Psoas muscle (tissue), 8 donors: Measurements from ENCODE around the gene HOXB5. TPM values are rescaled to one million over a fixed set of nuclear protein-coding genes. Genes with fewer than 3 reads are reported as not detected.

Source experiments
- ATAC-seq, 4 donors: fragments of 200-7000 bp; cut with Tn5 transposase; one replicate each; pipeline ENCODE4 v1.9.1; 2020; ENCODE audit warnings: moderate library complexity in 3 of 4, mild to moderate bottlenecking in 2 of 4
- DNase-seq, 2 donors: peaks; one replicate each; pipeline ENCODE4 v3.0.0-alpha.2; 2020
- H3K27ac ChIP-seq: fragments of 200-600 bp; one replicate; pipeline ENCODE4 v1.8.0; 2022
- H3K27me3 ChIP-seq, 3 donors: fragments of 200-600 bp in 1 of 3; one replicate each; pipeline versions ENCODE4 v1.6.1 to v1.8.0; 2013 to 2022; ENCODE audit warnings: low read length in 2 of 3, mild to moderate bottlenecking in 2 of 3, moderate library complexity in 1 of 3; ENCODE audit not compliant: insufficient read depth in 3 of 3
- H3K36me3 ChIP-seq, 2 donors: fragments of 200-600 bp in 1 of 2; one replicate each; pipeline versions ENCODE4 v1.6.1 to v1.8.0; 2013 to 2022; ENCODE audit warnings: low read depth in 1 of 2, mild to moderate bottlenecking in 1 of 2, moderate library complexity in 1 of 2; ENCODE audit not compliant: insufficient read depth in 1 of 2
- H3K4me1 ChIP-seq: fragments of 200-600 bp; one replicate; pipeline ENCODE4 v1.8.0; 2022
- H3K4me3 ChIP-seq: fragments of 200-600 bp; one replicate; pipeline ENCODE4 v1.8.0; 2022; ENCODE audit warnings: mild to moderate bottlenecking
- H3K9me3 ChIP-seq: fragments of 200-600 bp; one replicate; pipeline ENCODE4 v1.8.0; 2022
- WGBS, 3 donors: extraction: QIAGEN DNeasy Blood & Tissue Kit; methylation state at CpG; one replicate each; pipeline versions ENCODE4 v1.1.6 to v1.1.7; 2013; 5-methylcytosine and 5-hydroxymethylcytosine counted together
- intact Hi-C, 2 donors: fragments of 100-400 bp; cut with DNase I; formaldehyde crosslinking; loops; one replicate each; pipeline versions ENCODE4 v1.11.0 to v1.14.2; 2022
- polyA plus RNA-seq, 3 donors: library from polyadenylated mRNA; stranded (reverse); fragments of 200-250 nt; gene quantifications; one replicate each; pipeline ENCODE4 v1.2.3, GENCODE V29; 2013
- total RNA-seq, 4 donors: library from RNA; stranded (reverse); fragmentation: NEBNext Ultra II Directional in 2 of 4; extraction: Animal tissue kit (Norgen Biotek cat#: 25700) in 2 of 4; gene quantifications; one replicate each; pipeline versions ENCODE4 v1.2.1 to v1.2.4, GENCODE V29; 2021 to 2023
- TF ChIP-seq, protein P1 (sequence below): fragments of 200-600 bp; IDR thresholded peaks from one replicate; pipeline ENCODE4 v1.8.0; 2022; ENCODE audit warnings: antibody characterized with exemption
- donor health status: healthy with polysubstance abuse.
- donor health status: DM: no; HTN: no; CAD: no; lungs with moderate emphysema.
- donor health status: Bipolar disorder and iron deficiency.
- donor health status: healthy.
- donor health status: DM: yes; HTN: yes; CAD: no.
- donor health status: DM: no; HTN: no; CAD: no.
- donor health status: DM: no; HTN: no; CAD: no.
- donor health status: DM: yes; HTN: yes; CAD: no.

HOXB5 gene
- total and polyA plus RNA-seq, 7 donors: 0.03 to 0.71 (median 0.20) TPM; not detected in 1

DNA sequence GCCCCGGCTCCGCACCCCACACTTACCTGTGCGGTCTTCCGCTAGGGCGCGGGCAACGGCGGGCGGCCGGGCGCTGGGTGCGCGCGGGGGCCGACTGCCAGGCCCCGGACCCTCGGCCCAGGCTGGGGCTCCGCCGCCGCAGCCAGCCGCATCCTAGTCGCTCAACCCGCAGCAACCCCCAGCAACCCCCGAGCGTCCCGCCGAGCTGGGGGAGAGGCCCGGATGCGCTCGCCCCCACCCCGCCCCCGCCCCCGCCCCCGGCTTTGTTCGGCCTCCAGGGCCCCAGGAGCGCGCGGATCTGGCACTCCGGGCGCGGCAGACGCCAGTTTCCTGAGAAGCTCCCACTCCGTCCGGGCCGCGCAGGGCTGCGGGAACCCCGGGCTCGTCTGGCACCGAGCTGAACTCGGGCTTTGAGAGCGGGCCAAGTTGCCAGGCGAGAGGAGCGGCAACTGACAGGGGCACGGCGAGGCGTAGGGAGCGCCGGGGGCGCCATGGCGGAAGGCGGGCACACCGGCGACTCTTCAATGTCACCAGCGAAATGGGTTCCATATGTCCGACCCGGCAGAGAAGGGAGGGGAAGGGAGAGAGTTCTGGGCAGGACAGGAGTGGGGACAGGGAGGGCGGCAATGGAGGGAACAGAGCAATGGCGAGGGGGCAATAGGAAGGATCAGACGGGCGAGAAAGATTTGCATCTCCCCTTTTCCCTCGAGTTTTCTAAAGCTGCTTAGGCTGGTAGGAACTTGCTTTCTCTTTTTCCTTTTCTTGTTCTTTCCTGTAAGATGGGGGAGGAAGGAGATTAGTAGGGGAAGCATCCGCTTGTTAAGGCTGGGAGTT lies 29.2 kb downstream of the HOXB5 start:
- Histone ChIP-seq H3K4me3 (peak overlapping the region; percentile 63), H3K4me1 (no peaks in the 10 kb centered on the region), H3K36me3 (no peaks in the 10 kb centered on the region), H3K9me3 (no peaks in the 10 kb centered on the region), H3K27me3 (peaks cover 0 to 43% (median 13%) of the 10 kb centered on the region in 3 donors), H3K27ac (peak overlapping the region; percentile 21)
- ATAC-seq (peak; percentile 46 to 71 (median 54)), DNase-seq (no peak)
- intact Hi-C loops: no loop called here
- TF ChIP-seq, protein P1, sequence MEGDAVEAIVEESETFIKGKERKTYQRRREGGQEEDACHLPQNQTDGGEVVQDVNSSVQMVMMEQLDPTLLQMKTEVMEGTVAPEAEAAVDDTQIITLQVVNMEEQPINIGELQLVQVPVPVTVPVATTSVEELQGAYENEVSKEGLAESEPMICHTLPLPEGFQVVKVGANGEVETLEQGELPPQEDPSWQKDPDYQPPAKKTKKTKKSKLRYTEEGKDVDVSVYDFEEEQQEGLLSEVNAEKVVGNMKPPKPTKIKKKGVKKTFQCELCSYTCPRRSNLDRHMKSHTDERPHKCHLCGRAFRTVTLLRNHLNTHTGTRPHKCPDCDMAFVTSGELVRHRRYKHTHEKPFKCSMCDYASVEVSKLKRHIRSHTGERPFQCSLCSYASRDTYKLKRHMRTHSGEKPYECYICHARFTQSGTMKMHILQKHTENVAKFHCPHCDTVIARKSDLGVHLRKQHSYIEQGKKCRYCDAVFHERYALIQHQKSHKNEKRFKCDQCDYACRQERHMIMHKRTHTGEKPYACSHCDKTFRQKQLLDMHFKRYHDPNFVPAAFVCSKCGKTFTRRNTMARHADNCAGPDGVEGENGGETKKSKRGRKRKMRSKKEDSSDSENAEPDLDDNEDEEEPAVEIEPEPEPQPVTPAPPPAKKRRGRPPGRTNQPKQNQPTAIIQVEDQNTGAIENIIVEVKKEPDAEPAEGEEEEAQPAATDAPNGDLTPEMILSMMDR: no peak
- 5 to 9% (median 8%) methylated on average over 47 to 73 of the region's 73 CpGs for WGBS, 3 donors

DNA sequence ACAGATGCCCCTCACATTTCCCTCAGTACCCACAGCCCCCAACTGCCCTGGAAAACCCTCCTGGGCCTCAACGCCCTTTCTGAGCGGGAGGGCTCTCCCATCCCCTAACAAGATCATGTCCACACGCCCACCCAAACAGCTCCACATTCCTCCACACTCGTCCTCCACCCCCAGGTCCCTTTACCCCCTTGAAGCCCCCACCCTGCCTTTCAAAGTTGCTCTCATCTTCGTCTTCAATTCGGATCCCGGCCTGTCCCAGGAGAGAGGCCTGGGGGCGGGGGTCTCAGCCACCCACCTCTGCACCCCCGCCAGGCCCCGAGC lies 29.8 kb downstream of the HOXB5 start:
- H3K9me3 ChIP-seq: no peaks in the 10 kb centered on the region
- H3K27ac ChIP-seq: peak overlapping the region; percentile 21
- H3K4me1 ChIP-seq: no peaks in the 10 kb centered on the region
- 45 to 60% (median 45%) methylated on average over 10 of the region's 10 CpGs for WGBS, 3 donors
- H3K4me3 ChIP-seq: peak overlapping the region; percentile 63
- no peak for ATAC-seq
- no peaks in the 10 kb centered on the region for H3K36me3 ChIP-seq
- TF ChIP-seq, protein P1: no peak
- peaks cover 0 to 37% (median 13%) of the 10 kb centered on the region in 3 donors for H3K27me3 ChIP-seq
- DNase-seq: no peak
- intact Hi-C loops: no loop called here

DNA sequence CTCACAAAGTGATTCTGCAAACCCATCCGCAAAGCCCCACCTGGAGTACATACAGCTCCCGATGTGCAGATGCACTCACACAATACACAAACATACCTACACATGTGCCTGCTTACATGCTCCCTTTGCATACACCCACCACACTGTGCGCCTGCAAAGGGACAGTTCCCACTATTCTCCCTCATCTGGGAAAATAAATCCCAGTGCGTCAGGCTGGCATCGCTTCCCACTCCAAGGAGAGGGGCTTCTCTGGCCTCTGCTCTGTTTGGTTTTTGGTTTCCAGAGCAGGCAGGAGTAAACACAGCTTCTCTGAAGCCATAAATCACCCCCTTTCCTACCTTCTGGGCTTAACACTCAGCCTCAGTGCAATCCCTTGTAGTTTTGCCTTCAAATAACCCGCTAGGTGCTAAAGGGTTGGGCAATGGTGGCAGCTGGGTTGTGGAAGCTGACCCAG lies 30.2 kb downstream of the HOXB5 start:
- no peaks in the 10 kb centered on the region for H3K36me3 ChIP-seq
- DNase-seq (no peak), ATAC-seq (no peak)
- H3K27ac ChIP-seq: no peak overlapping the region
- H3K9me3 ChIP-seq: no peaks in the 10 kb centered on the region
- TF ChIP-seq, protein P1: no peak
- peaks cover 0 to 34% (median 13%) of the 10 kb centered on the region in 3 donors for H3K27me3 ChIP-seq
- H3K4me1 ChIP-seq: no peaks in the 10 kb centered on the region
- peak overlapping the region; percentile 63 for H3K4me3 ChIP-seq
- intact Hi-C loops: no loop called here
- 88 to 90% (median 89%) methylated on average over 6 of the region's 6 CpGs for WGBS, 3 donors

DNA sequence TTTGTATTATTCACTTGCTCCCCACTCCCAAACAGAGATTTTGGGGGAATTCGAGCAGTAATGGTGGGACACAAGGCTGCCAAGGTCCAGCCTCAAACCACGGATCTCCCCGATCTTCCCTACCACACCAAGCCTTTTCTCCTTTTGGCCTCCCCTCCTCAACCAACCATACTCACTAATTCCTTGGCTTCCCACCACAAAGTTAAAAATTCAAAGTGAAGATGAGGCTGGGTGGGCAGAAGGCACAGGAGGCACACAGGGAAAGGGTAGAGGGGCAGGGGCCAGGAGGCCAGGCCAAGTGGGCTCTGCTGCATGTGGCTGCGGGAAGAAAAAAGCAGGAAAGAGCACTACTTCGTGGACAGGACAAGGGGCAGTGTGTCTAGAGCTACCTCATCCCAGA lies 30.6 kb downstream of the HOXB5 start:
- Histone ChIP-seq H3K27ac (no peak overlapping the region), H3K27me3 (peaks cover 0 to 29% (median 13%) of the 10 kb centered on the region in 3 donors), H3K9me3 (no peaks in the 10 kb centered on the region), H3K4me3 (no peak overlapping the region), H3K4me1 (no peaks in the 10 kb centered on the region), H3K36me3 (no peaks in the 10 kb centered on the region)
- TF ChIP-seq, protein P1: no peak
- ATAC-seq: no peak
- DNase-seq: no peak
- intact Hi-C loops: no loop called here
- WGBS, 3 donors: 86 to 89% (median 89%) methylated on average over 5 of the region's 5 CpGs
